Type B pancreatic cell (in vitro differentiated cells): ENCODE measurements around the gene TMEM107. TPM values are rescaled to one million over a fixed set of nuclear protein-coding genes. Genes with fewer than 3 reads are reported as not detected.

Source experiments
- DNase-seq: peaks from one replicate; pipeline ENCODE4 v3.0.0; 2021; ENCODE audit warnings: mixed read lengths; ENCODE audit not compliant: unreplicated experiment; ENCODE audit errors: extremely low spot score
- H3K27ac Mint-ChIP-seq: 2 replicates; pipeline ENCODE4 v1.8.0; 2021; ENCODE audit warnings: mild to moderate bottlenecking, mixed read lengths
- H3K27me3 Mint-ChIP-seq: 2 replicates; pipeline ENCODE4 v1.8.0; 2021; ENCODE audit warnings: mixed read lengths
- H3K36me3 Mint-ChIP-seq: 2 replicates; pipeline ENCODE4 v1.8.0; 2021; ENCODE audit warnings: mixed read lengths
- H3K4me1 Mint-ChIP-seq: one replicate; pipeline ENCODE4 v1.8.0; 2021; ENCODE audit warnings: mixed read lengths; ENCODE audit not compliant: unreplicated experiment
- H3K4me3 Mint-ChIP-seq: 2 replicates; pipeline ENCODE4 v1.8.0; 2021; ENCODE audit warnings: mild to moderate bottlenecking, mixed read lengths
- H3K9me3 Mint-ChIP-seq: 2 replicates; pipeline ENCODE4 v1.8.0; 2021; ENCODE audit warnings: mixed read lengths
- CTCF ChIP-seq: fragments of 200-600 bp; sonication (generic); conservative IDR thresholded peaks from 2 replicates; pipeline ENCODE4 v1.5.0; 2021; ENCODE audit warnings: antibody characterized with exemption, mild to moderate bottlenecking
- total RNA-seq: library from RNA; stranded (reverse); gene quantifications from 2 replicates; pipeline ENCODE4 v1.2.1, GENCODE V29; 2021; ENCODE audit warnings: low replicate concordance

Gene TMEM107
- total RNA-seq, 1 donor from 2014 or later: 22.1 TPM

- Mint-ChIP-seq H3K27me3 (peaks cover 20% of the 10 kb centered on the region), H3K9me3 (no peaks in the 10 kb centered on the region), H3K4me1 (no peaks in the 10 kb centered on the region), H3K36me3 (no peaks in the 10 kb centered on the region), H3K4me3 (no peak overlapping the region), H3K27ac (no peak overlapping the region)
- no peak for DNase-seq
- no peak for TF ChIP-seq CTCF
Observed at GRCh38 chr17:8133941-8134340, 42.2 kb downstream of the TMEM107 start.

GRCh38 chr17:8133399-8133798, 42.8 kb downstream of the TMEM107 start:
- H3K36me3 Mint-ChIP-seq: no peaks in the 10 kb centered on the region
- no peak for DNase-seq
- H3K9me3 Mint-ChIP-seq: no peaks in the 10 kb centered on the region

GRCh38 chr17:8131844-8132441, 44.2 kb downstream of the TMEM107 start:
- Mint-ChIP-seq H3K9me3 (no peaks in the 10 kb centered on the region), H3K4me3 (no peak overlapping the region), H3K27me3 (peaks cover 29% of the 10 kb centered on the region), H3K36me3 (no peaks in the 10 kb centered on the region), H3K4me1 (peaks cover 5% of the 10 kb centered on the region), H3K27ac (no peak overlapping the region)
- DNase-seq: no peak
- no peak for TF ChIP-seq CTCF

More at GRCh38 chr17:8133399-8133798, 42.8 kb downstream of the TMEM107 start:
- Mint-ChIP-seq H3K4me1 (no peaks in the 10 kb centered on the region), H3K27me3 (peaks cover 21% of the 10 kb centered on the region), H3K4me3 (no peak overlapping the region), H3K27ac (no peak overlapping the region)
- no peak for TF ChIP-seq CTCF

GRCh38 chr17:8128125-8128784, 47.9 kb downstream of the TMEM107 start:
- peaks cover 63% of the 10 kb centered on the region for H3K27me3 Mint-ChIP-seq
- peak overlapping the region; percentile 39 for H3K4me3 Mint-ChIP-seq
- TF ChIP-seq CTCF: no peak
- no peak for DNase-seq
- no peak overlapping the region for H3K27ac Mint-ChIP-seq
- H3K4me1 Mint-ChIP-seq: peaks cover 28% of the 10 kb centered on the region
- peaks cover 4% of the 10 kb centered on the region for H3K36me3 Mint-ChIP-seq
- H3K9me3 Mint-ChIP-seq: no peaks in the 10 kb centered on the region

GRCh38 chr17:8126491-8127066, 49.6 kb downstream of the TMEM107 start:
- Mint-ChIP-seq H3K4me3 (peak overlapping the region; percentile 96), H3K9me3 (no peaks in the 10 kb centered on the region), H3K27me3 (peaks cover 70% of the 10 kb centered on the region), H3K27ac (peak overlapping the region; percentile 96), H3K4me1 (peaks cover 30% of the 10 kb centered on the region), H3K36me3 (peaks cover 4% of the 10 kb centered on the region)
- DNase-seq: no peak
- no peak for TF ChIP-seq CTCF
